SK-N-SH treated with all-trans-retinoic acid at 6 μM for 48 hours (cell line): Measurements from ENCODE around the gene ZNF785.

Experiments used
- ATAC-seq: fragments of 200-7000 bp; cut with Tn5 transposase; 3 replicates; pipeline ENCODE4 v1.9.1; 2020; ENCODE audit warnings: mild to moderate bottlenecking, moderate library complexity
- ARNTL ChIP-seq: fragments of 450-650 bp; formaldehyde crosslinking; IDR thresholded peaks from 2 replicates; pipeline ENCODE4 v1.5.0; 2020; ENCODE audit warnings: low read depth, mild to moderate bottlenecking, moderate library complexity, borderline replicate concordance
- BACH2 ChIP-seq: fragments of 250-450 bp; sonication (Bioruptor Pico); IDR thresholded peaks from 2 replicates; pipeline ENCODE4 v1.9.0; 2021; ENCODE audit warnings: mild to moderate bottlenecking, borderline replicate concordance
- CSDC2 ChIP-seq: fragments of 250-450 bp; sonication (Bioruptor Pico); IDR thresholded peaks from 2 replicates; pipeline ENCODE4 v1.5.0; 2020; ENCODE audit warnings: mild to moderate bottlenecking, moderate library complexity
- CSRNP3 ChIP-seq: fragments of 250-450 bp; sonication (Bioruptor Pico); IDR thresholded peaks from 2 replicates; pipeline ENCODE4 v1.5.1; 2021; ENCODE audit warnings: mild to moderate bottlenecking, moderate library complexity
- ESRRG ChIP-seq: fragments of 250-450 bp; sonication (Bioruptor Pico); IDR thresholded peaks from 2 replicates; pipeline ENCODE4 v1.6.1; 2021; ENCODE audit warnings: mild to moderate bottlenecking
- GLIS3 ChIP-seq: fragments of 250-450 bp; sonication (Bioruptor Pico); IDR thresholded peaks from 2 replicates; pipeline ENCODE4 v1.5.0; 2020; ENCODE audit warnings: mild to moderate bottlenecking, moderate library complexity
- ISL1 ChIP-seq: fragments of 250-450 bp; sonication (Bioruptor Pico); IDR thresholded peaks from 2 replicates; pipeline ENCODE4 v2.1.2; 2022; ENCODE audit warnings: mild to moderate bottlenecking, moderate library complexity
- OSR1 ChIP-seq: fragments of 250-450 bp; sonication (Bioruptor Pico); IDR thresholded peaks from 2 replicates; pipeline ENCODE4 v1.8.0; 2022; ENCODE audit warnings: moderate library complexity, mild to moderate bottlenecking, inconsistent platforms
- PATZ1 ChIP-seq: fragments of 250-450 bp; sonication (Bioruptor Pico); IDR thresholded peaks from 2 replicates; pipeline ENCODE4 v1.8.0; 2020; ENCODE audit warnings: mild to moderate bottlenecking, moderate library complexity, borderline replicate concordance
- POU6F1 ChIP-seq: fragments of 250-450 bp; sonication (Bioruptor Pico); IDR thresholded peaks from 2 replicates; pipeline ENCODE4 v1.8.0; 2021; ENCODE audit warnings: low read depth, mild to moderate bottlenecking, moderate library complexity, borderline replicate concordance
- PPARA ChIP-seq: fragments of 250-450 bp; sonication (Bioruptor Pico); IDR thresholded peaks from 2 replicates; pipeline ENCODE4 v1.5.0; 2020; ENCODE audit warnings: mild to moderate bottlenecking, borderline replicate concordance
- RARB ChIP-seq: fragments of 250-450 bp; sonication (Bioruptor Pico); IDR thresholded peaks from 2 replicates; pipeline ENCODE4 v1.8.0; 2021; ENCODE audit warnings: mild to moderate bottlenecking, moderate library complexity
- SNAI2 ChIP-seq: fragments of 250-450 bp; sonication (Bioruptor Pico); IDR thresholded peaks from 2 replicates; pipeline ENCODE4 v1.5.0; 2020; ENCODE audit warnings: mild to moderate bottlenecking, moderate library complexity
- TCF4 ChIP-seq: fragments of 250-450 bp; sonication (Bioruptor Pico); IDR thresholded peaks from 2 replicates; pipeline ENCODE4 v1.8.0; 2021; ENCODE audit warnings: mild to moderate bottlenecking, moderate library complexity, borderline replicate concordance
- TOX ChIP-seq: fragments of 250-450 bp; sonication (Bioruptor Pico); IDR thresholded peaks from 2 replicates; pipeline ENCODE4 v1.8.0; 2021; ENCODE audit warnings: mild to moderate bottlenecking, moderate library complexity, borderline replicate concordance
- TSHZ2 ChIP-seq: fragments of 250-450 bp; sonication (Bioruptor Pico); IDR thresholded peaks from 2 replicates; pipeline ENCODE4 v1.5.0; 2020; ENCODE audit warnings: mild to moderate bottlenecking, moderate library complexity
- ZC3H10 ChIP-seq: fragments of 250-450 bp; sonication (Bioruptor Pico); IDR thresholded peaks from 2 replicates; pipeline ENCODE4 v1.5.1; 2021; ENCODE audit warnings: mild to moderate bottlenecking, moderate library complexity
- ZFP3 ChIP-seq: fragments of 250-450 bp; sonication (Bioruptor Pico); IDR thresholded peaks from 2 replicates; pipeline ENCODE4 v1.5.0; 2020; ENCODE audit warnings: mild to moderate bottlenecking, moderate library complexity
- ZNF70 ChIP-seq: fragments of 450-650 bp; formaldehyde crosslinking; IDR thresholded peaks from 2 replicates; pipeline ENCODE4 v1.5.0; 2020; ENCODE audit warnings: mild to moderate bottlenecking, moderate library complexity
- ZNF8 ChIP-seq: fragments of 450-650 bp; formaldehyde crosslinking; IDR thresholded peaks from 2 replicates; pipeline ENCODE4 v1.5.0; 2020; ENCODE audit warnings: mild to moderate bottlenecking, moderate library complexity

ZNF785 gene

DNA sequence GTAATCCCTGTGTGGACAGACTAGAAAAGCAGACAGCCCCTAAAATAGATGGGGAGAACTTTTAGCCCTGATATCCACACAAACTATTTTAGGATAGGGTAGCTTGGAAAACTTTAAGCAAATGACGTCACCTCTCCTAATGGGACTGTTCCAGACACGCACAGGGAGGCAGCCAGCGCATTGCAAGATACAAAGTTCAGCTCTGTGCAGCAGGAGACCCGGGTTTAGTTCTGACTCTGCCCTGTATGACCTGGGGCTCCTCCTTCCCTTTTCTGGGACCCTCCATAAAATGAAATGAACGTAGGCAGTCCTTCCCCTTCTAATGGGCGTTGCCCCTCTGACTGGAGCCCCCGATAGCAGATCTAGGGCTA lies 18.4 kb upstream of the ZNF785 start:
- no peak for ATAC-seq
- no peak for TF ChIP-seq PATZ1 (CRISPR knock-in tag)
- no peak for TF ChIP-seq BACH2 (CRISPR knock-in tag)
- no peak for TF ChIP-seq ESRRG (CRISPR knock-in tag)
- no peak for TF ChIP-seq GLIS3 (CRISPR knock-in tag)
- TF ChIP-seq TSHZ2 (CRISPR knock-in tag): no peak
- no peak for TF ChIP-seq ZFP3 (CRISPR knock-in tag)
- TF ChIP-seq RARB: no peak
- no peak for TF ChIP-seq ZNF8 (CRISPR knock-in tag)
- no peak for TF ChIP-seq PPARA (CRISPR knock-in tag)
- TF ChIP-seq ISL1 (CRISPR knock-in tag): no peak

DNA sequence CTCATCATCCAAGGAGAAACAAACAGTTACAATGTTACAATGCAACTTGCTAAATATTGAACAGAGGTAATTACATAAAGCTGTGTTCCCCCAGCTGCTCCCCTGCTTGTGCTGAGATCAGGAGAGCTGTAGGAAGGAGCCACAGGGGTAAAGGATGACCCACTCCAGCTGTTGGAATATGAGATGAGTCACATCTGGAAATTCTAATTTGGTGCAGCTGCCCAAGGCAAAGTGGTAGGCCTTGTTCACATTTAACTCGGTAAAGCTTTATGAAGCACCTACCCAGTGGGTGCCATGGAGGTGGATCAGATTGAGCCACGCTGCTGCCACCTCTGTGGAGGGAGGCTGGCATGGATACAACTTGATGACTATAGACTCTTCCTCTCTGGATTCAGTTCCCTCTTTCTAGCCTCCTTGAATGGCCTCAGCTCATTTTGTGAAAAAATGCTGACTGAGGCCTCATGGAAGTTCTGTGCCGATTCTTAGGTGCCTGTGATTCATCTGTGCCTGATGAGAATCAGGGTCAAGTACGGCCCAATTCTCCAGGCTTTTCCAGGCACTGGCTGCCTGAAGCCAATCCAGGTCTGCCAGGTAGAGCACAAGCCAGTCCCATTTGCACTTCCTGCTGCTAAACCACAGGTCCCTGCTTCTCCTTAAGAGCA lies 17.2 kb upstream of the ZNF785 start:
- no peak for ATAC-seq
- TF ChIP-seq ZC3H10: no peak
- TF ChIP-seq SNAI2 (CRISPR knock-in tag): no peak
- TF ChIP-seq PATZ1 (CRISPR knock-in tag): no peak
- no peak for TF ChIP-seq ZFP3 (CRISPR knock-in tag)
- TF ChIP-seq PPARA (CRISPR knock-in tag): no peak
- TF ChIP-seq POU6F1 (CRISPR knock-in tag): no peak
- TF ChIP-seq CSDC2 (CRISPR knock-in tag): no peak
- no peak for TF ChIP-seq CSRNP3 (CRISPR knock-in tag)
- TF ChIP-seq TSHZ2 (CRISPR knock-in tag): no peak
- TF ChIP-seq ISL1 (CRISPR knock-in tag): no peak
- no peak for TF ChIP-seq OSR1 (CRISPR knock-in tag)

- ATAC-seq: no peak
- TF ChIP-seq TCF4 (no peak), ISL1 (CRISPR knock-in tag) (no peak), ZNF70 (no peak), CSRNP3 (CRISPR knock-in tag) (no peak), ARNTL (no peak), PATZ1 (CRISPR knock-in tag) (no peak), OSR1 (CRISPR knock-in tag) (no peak), RARB (no peak), CSDC2 (CRISPR knock-in tag) (no peak), BACH2 (CRISPR knock-in tag) (no peak), TOX (CRISPR knock-in tag) (no peak), ESRRG (CRISPR knock-in tag) (no peak), ZC3H10 (no peak)
Measured at GRCh38 chr16:30601966-30602365, 16.5 kb upstream of the ZNF785 start.
